B cell (primary cell): ENCODE measurements around the gene ZNF831. TPM values are rescaled to one million over a fixed set of nuclear protein-coding genes. Genes with fewer than 3 reads are reported as not detected.

Experiments used
- ATAC-seq: fragments of 200-7000 bp; cut with Tn5 transposase; one replicate; pipeline ENCODE4 v1.10.0; 2021; ENCODE audit warnings: low read depth, mild to moderate bottlenecking, moderate number of reproducible peaks, moderate library complexity
- CTCF ChIA-PET: fragments of 350-600 bp; sonication (Branson Sonifier 250); formaldehyde crosslinking; loops from one replicate; lab custom pipeline; 2021; ENCODE audit warnings: antibody characterized with exemption, inconsistent platforms; lab: Charles Lee
- POLR2A ChIA-PET: fragments of 350-600 bp; sonication (Branson Sonifier 250); formaldehyde crosslinking; loops from one replicate; lab custom pipeline; 2021; ENCODE audit warnings: antibody characterized with exemption; lab: Charles Lee
- DNase-seq: peaks from one replicate; pipeline ENCODE4 v3.0.0; 2013
- H2AFZ ChIP-seq: 2 replicates; pipeline ENCODE4 v1.6.1; 2012; ENCODE audit warnings: mild to moderate bottlenecking, low read depth, low read length; ENCODE audit not compliant: insufficient read depth, poor library complexity, severe bottlenecking
- H3K27ac ChIP-seq, 2 donors: 1 replicate in 1 of 2; 2 replicates in 1 of 2; pipeline ENCODE4 v1.5.1; 2012 to 2013; ENCODE audit warnings: low read length in 2 of 2, mild to moderate bottlenecking in 2 of 2, moderate library complexity in 1 of 2
- H3K27me3 ChIP-seq, 4 experiments: fragments of 200-600 bp in 1 of 4; sonication (generic) in 1 of 4; replicated peaks in 1 of 4; 1 replicate in 2 of 4; 2 replicates in 2 of 4; pipeline versions ENCODE4 v1.6.1 to v1.7.0; 2013 to 2016; ENCODE audit warnings: low read length in 3 of 4, mild to moderate bottlenecking in 2 of 4, mixed read lengths in 1 of 4, moderate library complexity in 1 of 4; ENCODE audit not compliant: insufficient read depth in 4 of 4, control insufficient read depth in 3 of 4; ENCODE audit errors: control extremely low read depth in 1 of 4
- H3K36me3 ChIP-seq, 2 experiments: replicated peaks in 1 of 2; 1 replicate in 1 of 2; 2 replicates in 1 of 2; pipeline versions ENCODE4 v1.6.1 to v1.7.1; 2013; ENCODE audit warnings: low read length in 1 of 2; ENCODE audit not compliant: insufficient read depth in 2 of 2, control insufficient read depth in 1 of 2; ENCODE audit errors: control extremely low read depth in 1 of 2, extremely low read depth in 1 of 2
- H3K4me1 ChIP-seq, 2 donors: fragments of 200-600 bp in 1 of 2; sonication (generic) in 1 of 2; 1 replicate in 1 of 2; 2 replicates in 1 of 2; pipeline versions ENCODE4 v1.5.1 to v1.6.1; 2013 to 2017; ENCODE audit warnings: low read length in 2 of 2; ENCODE audit not compliant: control insufficient read depth in 2 of 2, insufficient read depth in 2 of 2
- H3K4me2 ChIP-seq: replicated peaks from 2 replicates; pipeline ENCODE3; 2012; ENCODE audit warnings: mild to moderate bottlenecking, low read depth, low read length; ENCODE audit not compliant: poor library complexity, severe bottlenecking
- H3K4me3 ChIP-seq, 5 experiments: fragments of 200-600 bp in 1 of 5; sonication (generic) in 1 of 5; 1 replicate in 3 of 5; 2 replicates in 2 of 5; pipeline versions ENCODE4 v1.5.1 to v1.7.0; 2011 to 2016; ENCODE audit warnings: low read length in 4 of 5, mild to moderate bottlenecking in 4 of 5, low read depth in 2 of 5, control low read depth in 1 of 5, moderate library complexity in 1 of 5; ENCODE audit not compliant: insufficient read depth in 1 of 5; ENCODE audit errors: control extremely low read depth in 1 of 5, extremely low read depth in 1 of 5
- H3K79me2 ChIP-seq: fragments of 200-600 bp; sonication (generic); one replicate; pipeline ENCODE4 v1.6.0; 2016; ENCODE audit warnings: low read length; ENCODE audit not compliant: control insufficient read depth, insufficient read depth
- H3K9ac ChIP-seq: fragments of 200-600 bp; sonication (generic); 2 replicates; pipeline ENCODE4 v1.6.1; 2017; ENCODE audit warnings: mild to moderate bottlenecking, low read length, moderate library complexity
- H3K9me3 ChIP-seq, 3 donors: one replicate each; pipeline versions ENCODE4 v1.6.1 to v1.7.1; 2013; ENCODE audit warnings: low read length in 2 of 3; ENCODE audit not compliant: control insufficient read depth in 2 of 3, insufficient read depth in 1 of 3; ENCODE audit errors: control extremely low read depth in 1 of 3
- H4K20me1 ChIP-seq: 2 replicates; pipeline ENCODE4 v1.6.0; 2012; ENCODE audit warnings: mild to moderate bottlenecking, low read length; ENCODE audit not compliant: insufficient read depth, control insufficient read depth, poor library complexity, severe bottlenecking
- H3K27ac Mint-ChIP-seq: one replicate; pipeline ENCODE4 v1.8.0; 2021; ENCODE audit warnings: mixed read lengths
- H3K27me3 Mint-ChIP-seq: one replicate; pipeline ENCODE4 v1.8.0; 2021; ENCODE audit warnings: mixed read lengths
- H3K4me1 Mint-ChIP-seq: one replicate; pipeline ENCODE4 v1.8.0; 2021; ENCODE audit warnings: mixed read lengths
- H3K4me3 Mint-ChIP-seq: one replicate; pipeline ENCODE4 v1.8.0; 2021; ENCODE audit warnings: mixed read lengths
- H3K9me3 Mint-ChIP-seq: one replicate; pipeline ENCODE4 v1.8.0; 2022; ENCODE audit warnings: mixed read lengths; ENCODE audit not compliant: insufficient read depth
- CTCF ChIP-seq: fragments of 200-600 bp; IDR thresholded peaks from one replicate; pipeline ENCODE4 v1.8.0; 2022; ENCODE audit warnings: antibody characterized with exemption, mild to moderate bottlenecking
- EZH2 ChIP-seq: IDR thresholded peaks from 2 replicates; pipeline ENCODE4 v1.6.1; 2012; ENCODE audit warnings: borderline replicate concordance, low read depth, mild to moderate bottlenecking, moderate library complexity, low read length; ENCODE audit not compliant: insufficient read depth, poor library complexity, severe bottlenecking
- whole genome bisulfite sequencing: methylation state at CpG from one replicate; pipeline ENCODE4 v1.1.5; 2013; ENCODE audit warnings: missing lambda C conversion rate; ENCODE audit not compliant: insufficient coverage; 5-methylcytosine and 5-hydroxymethylcytosine counted together
- intact Hi-C: fragments of 100-400 bp; cut with micrococcal nuclease; formaldehyde crosslinking; loops from one replicate; pipeline ENCODE4 v1.10.0; 2022
- polyA plus RNA-seq: library from polyadenylated mRNA; depleted of rRNA; stranded (reverse); fragments of >200 nt; gene quantifications from 2 replicates; pipeline ENCODE4 v1.2.3, GENCODE V29; 2012
- total RNA-seq, 2 donors: library from RNA; stranded (reverse); fragments of 120-200 nt in 1 of 2; gene quantifications; 1 replicate in 1 of 2; 2 replicates in 1 of 2; pipeline versions ENCODE4 v1.2.3 to v1.2.4, GENCODE V29; 2013 to 2022

The ZNF831 gene
- total and polyA plus RNA-seq, 2 donors (not counting 1 experiment from before 2014, with no cell fraction given): 1.7 to 14.1 TPM

DNA sequence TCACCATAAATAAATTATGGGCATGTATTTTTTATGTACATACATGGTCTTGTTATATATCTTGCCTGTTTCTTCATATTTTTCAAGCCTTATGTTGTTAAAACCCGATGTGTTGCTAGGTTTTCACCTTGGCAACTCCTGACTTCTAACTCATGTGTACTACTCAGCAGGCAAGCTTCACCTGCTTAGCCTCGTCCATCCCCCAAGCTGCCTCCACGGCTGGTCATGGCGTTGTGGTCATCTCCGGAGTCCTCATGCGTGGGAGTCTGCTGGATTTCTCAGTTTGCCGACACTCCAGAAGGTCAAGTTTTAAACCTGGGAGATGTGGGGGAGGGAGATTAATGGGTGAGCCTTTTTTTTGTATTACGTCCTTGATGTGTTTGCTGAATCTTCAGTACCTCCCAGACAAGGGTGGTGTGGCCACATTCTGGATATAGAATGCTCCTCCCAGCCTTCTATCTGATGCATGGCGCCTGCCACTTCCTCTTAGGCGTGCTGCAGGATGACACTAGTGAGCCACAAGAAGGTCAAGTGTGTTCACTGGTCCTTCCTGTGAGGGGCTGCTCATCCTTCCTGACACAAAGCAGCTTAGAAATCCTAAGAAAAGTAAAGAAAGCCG, 110.2 kb downstream of the ZNF831 start:
- Histone ChIP-seq H3K9ac (no peak overlapping the region), H3K27ac (no peak overlapping the region), H3K27me3 (peaks cover 0 to 13% (median 6%) of the 10 kb centered on the region in 4 experiments), H4K20me1 (no peaks in the 10 kb centered on the region), H2AFZ (no peak overlapping the region), H3K9me3 (no peaks in the 10 kb centered on the region), H3K4me2 (no peak overlapping the region), H3K79me2 (no peaks in the 10 kb centered on the region), H3K36me3 (no peaks in the 10 kb centered on the region), H3K4me1 (no peaks in the 10 kb centered on the region), H3K4me3 (no peak overlapping the region)
- no peaks in the 10 kb centered on the region for H3K4me1 Mint-ChIP-seq
- no peak overlapping the region for H3K4me3 Mint-ChIP-seq
- ChIA-PET POLR2A (no interaction called here), CTCF (interaction anchor here (0.7 kb wide), 1 partner anchor 17 kb away, joined by 3 read pairs; no protein-coding TSS in a partner anchor)
- intact Hi-C loops: no loop called here
- DNase-seq (no peak), ATAC-seq (no peak)
- 75% methylated on average over 10 of the region's 11 CpGs for WGBS
- H3K9me3 Mint-ChIP-seq: no peaks in the 10 kb centered on the region
- H3K27me3 Mint-ChIP-seq: peaks cover 43% of the 10 kb centered on the region
- TF ChIP-seq EZH2 (no peak), CTCF (no peak)
- no peak overlapping the region for H3K27ac Mint-ChIP-seq

- ATAC-seq: no peak
- no peak overlapping the region for H3K4me3 Mint-ChIP-seq
- Histone ChIP-seq H3K4me2 (no peak overlapping the region), H3K36me3 (no peaks in the 10 kb centered on the region), H4K20me1 (no peaks in the 10 kb centered on the region), H3K79me2 (no peaks in the 10 kb centered on the region), H3K27me3 (peaks cover 0 to 11% (median 2%) of the 10 kb centered on the region in 4 experiments), H3K9me3 (no peaks in the 10 kb centered on the region), H2AFZ (no peak overlapping the region), H3K9ac (no peak overlapping the region), H3K4me1 (no peaks in the 10 kb centered on the region), H3K4me3 (no peak overlapping the region), H3K27ac (no peak overlapping the region)
- ChIA-PET POLR2A (no interaction called here), CTCF (no interaction called here)
- peaks cover 31% of the 10 kb centered on the region for H3K27me3 Mint-ChIP-seq
- 45% methylated on average over 2 of the region's 5 CpGs for WGBS
- TF ChIP-seq CTCF (no peak), EZH2 (no peak)
- H3K27ac Mint-ChIP-seq: no peak overlapping the region
- H3K4me1 Mint-ChIP-seq: no peaks in the 10 kb centered on the region
- no peaks in the 10 kb centered on the region for H3K9me3 Mint-ChIP-seq
- DNase-seq: no peak
- intact Hi-C loops: no loop called here
Observed at GRCh38 chr20:59276938-59277337, 113.3 kb downstream of the ZNF831 start.
